Stimulated activated naive CD8-positive, alpha-beta T cell treated with anti-CD3 and anti-CD28 coated beads, Interleukin-15, Interleukin-2, amounts not matched to agents 100 U/mL and 50 U/mL, for 24 hours (primary cell): ENCODE results near the gene TIMM17A.
"Not testable (repeated sequence)": the region's sequence is repeated elsewhere in the genome, so short reads cannot be mapped to it uniquely, and the experiment has no call there.

Source experiments
- ATAC-seq: fragments of 150-1000 bp; cut with Tn5 transposase; one replicate; pipeline ENCODE4 v1.10.0; 2021
- DNase-seq: peaks from one replicate; pipeline ENCODE4 v3.0.0; 2021

TIMM17A gene

DNA sequence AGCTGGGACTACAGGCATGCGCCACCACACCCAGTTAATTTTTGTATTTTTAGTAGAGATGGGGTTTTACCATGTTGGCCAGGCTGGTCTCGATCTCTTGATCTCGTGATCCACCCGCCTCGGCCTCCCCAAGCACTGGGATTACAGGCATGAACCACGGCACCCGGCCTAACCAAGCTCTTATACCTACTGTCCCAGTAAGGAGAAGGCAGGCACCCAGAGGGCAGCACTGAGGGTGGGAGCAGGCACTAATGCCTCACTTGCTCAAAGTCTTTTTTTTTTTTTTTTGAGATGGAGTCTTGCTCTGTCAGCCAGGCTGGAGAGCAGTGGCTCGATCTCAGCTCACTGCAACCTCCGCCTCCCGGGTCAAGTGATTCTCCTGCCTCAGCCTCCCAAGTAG is 15.0 kb upstream of the TIMM17A start:
- ATAC-seq, DNase-seq: not testable (repeated sequence)

DNA sequence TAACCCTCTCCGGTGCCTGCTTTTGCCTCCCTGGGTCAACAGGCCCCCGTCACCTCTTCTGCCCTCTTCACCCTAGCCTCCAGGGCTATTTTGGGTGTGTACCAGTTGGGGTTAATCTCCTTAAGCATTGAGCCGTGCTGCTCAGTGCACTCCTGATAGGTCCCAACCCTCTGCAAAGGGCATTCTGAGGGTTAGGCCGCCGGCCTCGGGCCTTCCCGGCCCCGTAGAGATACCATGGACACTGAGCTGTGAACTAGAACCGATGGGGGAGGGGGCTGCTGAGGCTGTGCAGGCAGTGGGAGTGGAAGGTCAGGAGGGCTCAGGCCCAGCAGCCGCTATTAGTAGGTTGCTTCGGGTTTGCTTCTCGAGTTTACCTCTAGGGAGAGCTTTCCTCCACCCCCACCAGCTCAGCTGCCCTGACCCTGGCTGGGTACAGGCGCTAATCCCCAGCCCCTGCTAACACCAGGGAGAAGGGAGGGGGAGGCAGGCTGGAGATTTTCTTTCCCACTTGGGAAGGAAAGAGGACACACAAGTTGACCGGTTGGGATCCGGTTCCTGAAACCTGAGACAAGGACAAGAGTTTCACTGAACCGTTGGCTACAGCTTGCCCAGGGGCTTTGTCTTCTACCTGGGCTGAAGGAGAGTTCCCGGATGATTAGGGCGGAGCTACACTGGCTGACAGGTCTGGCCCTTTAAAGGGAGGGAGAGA is 13.7 kb upstream of the TIMM17A start:
- ATAC-seq, result no peak
- no peak for DNase-seq

DNA sequence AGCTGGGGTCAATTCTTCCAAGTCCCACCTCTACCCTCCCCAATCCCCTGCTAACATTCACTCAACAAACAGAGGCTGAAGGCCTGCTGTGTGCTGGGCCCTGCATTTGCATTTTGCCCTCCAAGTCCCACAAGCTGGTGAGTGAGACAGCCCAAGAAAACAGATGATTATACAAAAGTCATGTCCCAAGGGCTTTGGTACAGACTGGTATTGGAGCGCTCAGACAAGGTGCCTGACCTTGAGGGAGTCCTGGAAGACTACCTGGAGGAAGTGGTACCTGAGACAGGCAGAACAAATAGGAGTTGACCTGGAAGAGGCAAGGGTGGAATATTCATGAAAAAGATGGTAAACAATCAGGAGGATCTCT is 13.2 kb upstream of the TIMM17A start:
- DNase-seq, result no peak

DNA sequence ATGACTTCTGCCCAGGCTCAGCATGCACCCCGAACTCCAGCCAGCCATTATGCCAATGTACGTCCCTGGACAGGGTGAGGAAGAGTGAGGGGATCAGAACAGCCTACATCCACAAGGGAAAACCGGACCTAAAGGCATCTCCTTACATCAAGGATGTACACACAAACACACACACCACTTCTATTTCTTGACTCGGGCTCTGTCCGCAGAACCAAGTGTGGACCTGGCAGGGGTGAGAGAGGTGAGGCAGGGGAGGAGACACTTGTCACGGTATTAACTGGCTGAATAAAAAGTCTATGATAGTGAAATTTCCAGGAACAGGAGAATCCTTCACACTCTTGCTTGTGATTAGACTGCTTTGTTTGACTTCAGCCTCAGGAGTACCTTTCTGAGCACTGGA is 11.3 kb upstream of the TIMM17A start:
- ATAC-seq (no peak), DNase-seq (no peak)

More for the DNA sequence above, 13.2 kb upstream of the TIMM17A start:
- no peak for ATAC-seq

DNA sequence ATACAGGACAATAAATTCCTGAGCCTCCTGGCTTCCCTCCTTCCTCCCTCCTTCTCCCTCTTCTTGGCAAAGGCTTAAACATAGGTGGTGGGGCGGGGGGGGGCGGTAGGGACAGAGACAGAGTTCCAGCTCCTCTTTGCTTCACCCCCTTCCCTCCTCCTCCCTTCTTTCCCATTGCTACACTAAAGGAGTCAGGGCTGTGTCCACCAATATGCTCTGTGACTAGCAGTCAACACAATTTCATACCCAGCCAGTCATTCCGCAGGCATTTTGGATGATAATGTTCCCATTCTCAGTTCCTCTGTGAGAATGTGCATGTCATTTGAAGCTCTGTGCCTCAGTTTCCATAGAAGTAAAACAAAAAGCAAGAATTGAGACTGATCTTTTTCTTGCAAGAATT is 10.7 kb upstream of the TIMM17A start:
- ATAC-seq (no peak), DNase-seq (no peak)

DNA sequence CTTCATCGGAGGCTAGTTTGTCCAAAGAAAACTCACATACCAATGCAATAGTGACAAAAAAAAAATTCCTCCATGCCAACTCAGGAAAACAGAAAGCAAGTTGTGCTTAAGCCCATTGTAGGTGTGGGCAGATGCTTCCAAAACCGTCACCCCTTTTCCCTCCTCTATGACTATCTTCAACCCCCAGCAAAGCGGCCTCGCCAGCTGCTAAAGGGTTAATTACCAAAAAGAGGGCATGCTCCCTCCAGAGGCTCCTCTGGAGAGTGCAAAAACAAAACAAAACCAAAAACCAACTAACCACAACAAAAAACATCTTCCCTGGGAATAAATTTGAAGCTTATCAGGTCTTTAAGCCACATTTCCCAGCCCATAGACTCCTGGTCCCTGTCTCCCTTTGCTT is 10.1 kb upstream of the TIMM17A start:
- DNase-seq, result no peak

DNA sequence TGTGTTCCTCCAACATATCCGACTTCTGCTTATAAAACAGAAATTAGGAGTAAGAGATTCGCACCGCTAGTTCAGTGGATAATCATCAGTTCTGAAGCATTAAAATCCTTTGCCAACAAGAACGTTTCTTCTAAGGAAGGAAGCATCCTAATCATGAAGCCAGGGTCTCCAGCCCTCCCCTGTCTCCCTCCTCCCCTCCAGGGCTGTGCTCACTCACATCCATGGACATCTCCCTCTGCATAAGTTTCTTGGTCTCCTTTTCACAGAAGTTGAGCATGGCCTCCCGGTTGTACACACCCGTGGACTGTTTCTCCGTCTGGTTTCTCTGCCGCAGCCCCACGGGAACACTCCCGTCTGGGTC is 9.5 kb upstream of the TIMM17A start:
- ATAC-seq, result no peak
- no peak for DNase-seq

More for the DNA sequence above, 10.1 kb upstream of the TIMM17A start:
- no peak for ATAC-seq

DNA sequence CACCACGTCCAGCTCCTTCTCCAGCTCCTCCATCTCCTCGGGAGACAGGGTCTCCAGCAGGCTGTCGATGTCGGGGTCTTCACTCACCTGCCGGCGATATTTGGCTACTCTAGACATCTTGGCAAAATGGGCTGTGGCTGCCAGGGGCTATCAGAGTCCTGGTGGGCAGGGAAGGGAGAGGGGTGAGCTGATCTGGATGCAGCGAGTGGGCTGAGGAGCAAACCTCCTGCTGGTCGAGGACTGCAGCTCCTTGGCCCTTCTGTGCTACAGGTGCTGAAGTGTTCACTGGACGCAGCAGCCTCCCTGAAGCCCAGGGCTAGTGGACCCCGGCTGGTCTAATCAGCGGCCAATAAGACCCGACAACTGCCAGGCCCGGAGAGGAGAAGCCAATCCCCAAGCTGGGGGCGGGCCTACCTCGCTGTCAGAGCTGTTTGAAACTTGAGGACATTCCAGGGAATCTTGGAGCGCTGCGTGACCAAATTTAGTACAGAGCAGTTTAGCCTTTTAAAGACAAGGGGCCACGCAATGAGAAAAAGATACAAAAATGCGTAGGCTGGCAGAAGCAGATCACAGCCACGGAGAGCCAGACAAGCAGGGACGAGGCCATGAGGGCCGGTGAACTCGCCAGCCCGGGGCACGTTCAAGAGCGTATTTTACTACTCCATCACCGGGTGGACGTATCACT is 8.9 kb upstream of the TIMM17A start, which contains the start of gene LMOD1:
LMOD1 (minus strand) TSS at position 325 of the 685 bp plus-strand sequence; CDS start at position 117, 208 bp downstream.
- DNase-seq (no peak), ATAC-seq (no peak)

DNA sequence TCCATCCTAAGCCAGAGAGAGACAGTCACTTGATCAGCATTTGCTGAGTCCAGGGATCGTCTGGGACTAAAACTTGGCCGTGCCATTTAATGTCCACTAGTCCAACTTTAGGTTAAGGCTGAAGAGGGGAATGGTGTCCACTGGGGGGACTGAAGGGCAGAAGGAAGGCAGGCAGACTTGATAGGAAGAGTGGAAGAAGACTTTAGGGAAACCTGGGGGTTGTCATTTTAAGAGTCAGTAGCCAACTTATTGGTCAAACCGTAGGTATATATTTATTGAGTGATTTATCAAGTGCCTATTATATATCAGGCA is 7.7 kb upstream of the TIMM17A start:
- ATAC-seq (no peak), DNase-seq (no peak)

DNA sequence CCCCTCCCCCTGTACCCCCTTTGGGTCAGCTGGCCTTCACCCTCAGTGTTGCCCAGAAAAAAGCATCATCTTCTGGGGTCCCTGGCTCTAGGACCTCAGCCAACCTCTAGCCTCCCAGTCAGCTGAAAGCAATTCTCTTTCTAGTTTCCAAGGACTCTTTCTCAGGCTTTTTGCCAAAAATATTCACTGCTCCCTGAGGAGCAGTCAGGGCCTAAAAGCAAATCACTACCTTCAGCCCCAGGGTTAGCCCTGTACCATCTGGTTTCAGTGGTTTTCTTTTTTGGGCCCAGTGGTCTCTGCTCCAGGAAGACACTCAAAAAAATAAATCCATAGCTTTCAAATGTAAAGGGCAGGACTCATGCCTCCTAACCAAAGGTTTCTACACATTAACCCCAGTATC is 5.8 kb upstream of the TIMM17A start:
- DNase-seq (no peak), ATAC-seq (no peak)

DNA sequence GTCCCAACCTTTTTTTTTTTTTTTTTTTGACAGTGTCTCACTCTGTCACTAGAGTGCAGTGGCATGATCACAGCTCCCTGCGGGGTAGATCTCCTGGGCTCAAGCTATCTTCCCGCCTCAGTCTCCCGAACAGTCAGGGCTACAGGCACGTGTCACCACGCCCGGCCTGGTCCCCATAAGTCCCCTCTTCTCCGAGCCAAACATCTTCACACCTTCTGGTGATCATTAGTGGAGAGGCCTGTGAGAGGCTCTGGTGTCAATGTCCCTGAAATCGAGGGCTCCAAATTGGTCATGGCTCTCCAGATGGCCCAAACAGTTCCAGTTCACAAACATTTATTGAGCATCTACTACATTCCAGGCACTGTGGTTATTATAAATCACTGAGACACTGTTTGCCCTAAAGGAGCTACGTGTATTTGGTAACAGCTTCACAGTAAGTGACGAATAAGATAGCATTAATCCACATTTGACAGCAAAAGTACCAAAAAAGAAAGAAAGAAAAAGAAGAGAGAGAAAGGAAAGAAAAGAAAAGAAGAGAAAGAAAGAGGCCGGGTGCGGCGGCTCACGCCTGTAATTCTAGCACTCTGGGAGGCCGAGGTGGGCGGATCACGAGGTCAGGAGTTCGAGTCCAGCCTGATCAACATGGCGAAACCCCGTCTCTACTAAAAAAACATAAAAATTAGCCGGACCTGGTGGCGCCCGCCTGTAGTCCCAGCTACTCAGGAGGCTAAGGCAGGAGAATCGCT is 867 bp upstream of the TIMM17A start:
- DNase-seq (peak; percentile 29), ATAC-seq (no peak)

DNA sequence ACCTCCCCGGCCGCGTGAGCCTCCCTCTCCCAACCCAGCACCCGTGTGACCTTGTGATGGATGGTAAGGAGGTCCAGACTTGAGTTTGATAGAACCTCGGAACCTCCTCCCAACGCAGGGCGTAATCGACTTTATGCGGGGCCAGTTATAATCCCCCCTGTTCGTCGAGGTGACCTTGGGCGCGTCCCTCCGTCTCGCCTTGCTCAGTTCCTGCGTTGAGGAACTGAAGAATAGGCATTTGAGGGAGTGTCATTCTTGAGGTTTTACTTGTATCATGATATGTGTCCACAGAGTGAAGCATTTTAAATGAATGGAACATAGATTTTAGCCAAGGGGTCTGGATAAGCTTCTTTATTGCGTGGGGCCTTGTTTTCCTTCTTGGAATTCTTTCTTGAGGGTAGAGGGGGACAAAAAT is 433 bp downstream of the TIMM17A start:
- peak; percentile 53 for ATAC-seq
- no peak for DNase-seq

DNA sequence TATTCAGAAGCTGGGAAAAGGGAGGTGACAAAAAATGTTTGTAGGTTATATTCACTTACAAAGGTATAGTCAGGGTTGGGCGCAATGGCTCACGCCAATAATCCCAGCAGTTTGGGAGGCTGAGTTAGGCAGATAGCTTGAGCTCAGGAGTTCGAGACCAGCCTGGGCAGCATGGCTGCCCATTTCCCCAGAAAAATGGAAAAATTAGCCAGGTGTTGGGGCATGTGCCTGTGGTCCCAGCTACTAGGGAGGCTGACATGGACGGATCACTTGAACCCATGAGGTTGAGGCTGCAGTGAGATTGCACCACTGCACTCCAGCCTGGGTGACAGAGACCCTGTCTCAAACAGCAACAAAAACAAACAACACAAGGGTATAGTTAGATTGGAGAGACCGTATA is 3.0 kb downstream of the TIMM17A start:
- DNase-seq, result no peak
- ATAC-seq, result no peak

DNA sequence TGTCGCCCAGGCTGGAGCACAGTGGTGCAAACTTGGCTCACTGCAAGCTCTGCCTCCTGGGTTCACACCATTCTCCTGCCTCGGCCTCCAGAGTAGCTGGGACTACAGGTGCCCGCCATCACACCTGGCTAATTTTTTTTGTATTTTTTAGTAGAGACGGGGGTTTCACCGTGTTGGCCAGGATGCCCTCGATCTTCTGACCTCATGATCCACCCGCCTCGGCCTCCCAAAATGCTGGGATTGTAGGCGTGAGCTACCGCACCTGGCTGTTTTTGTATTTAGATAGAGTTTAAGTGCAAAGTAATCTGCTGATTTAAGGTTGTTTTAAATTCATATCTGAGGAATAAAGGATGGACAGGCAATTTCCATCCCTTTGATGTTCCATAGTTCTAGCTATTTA is 7.1 kb downstream of the TIMM17A start:
- DNase-seq, ATAC-seq: not testable (repeated sequence)

DNA sequence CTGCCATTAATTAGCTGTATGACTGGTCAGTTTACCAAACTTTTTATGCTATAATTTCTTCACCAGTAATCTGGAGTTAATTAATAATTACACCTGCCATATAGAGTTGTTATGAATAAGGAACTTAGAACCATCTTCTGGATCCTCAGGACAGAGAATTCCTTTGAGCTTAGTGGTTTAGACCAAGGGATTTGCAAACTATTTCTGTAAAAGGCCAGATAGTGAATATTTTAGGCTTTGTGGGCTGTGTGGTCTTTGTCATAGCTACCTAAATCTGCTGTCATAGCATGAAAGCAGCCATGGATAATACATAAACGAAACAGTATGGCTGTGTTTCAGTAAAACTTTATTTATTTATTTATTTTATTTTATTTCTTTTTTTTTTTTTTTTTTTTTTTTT is 9.0 kb downstream of the TIMM17A start:
- ATAC-seq, result no peak
- DNase-seq, result no peak

DNA sequence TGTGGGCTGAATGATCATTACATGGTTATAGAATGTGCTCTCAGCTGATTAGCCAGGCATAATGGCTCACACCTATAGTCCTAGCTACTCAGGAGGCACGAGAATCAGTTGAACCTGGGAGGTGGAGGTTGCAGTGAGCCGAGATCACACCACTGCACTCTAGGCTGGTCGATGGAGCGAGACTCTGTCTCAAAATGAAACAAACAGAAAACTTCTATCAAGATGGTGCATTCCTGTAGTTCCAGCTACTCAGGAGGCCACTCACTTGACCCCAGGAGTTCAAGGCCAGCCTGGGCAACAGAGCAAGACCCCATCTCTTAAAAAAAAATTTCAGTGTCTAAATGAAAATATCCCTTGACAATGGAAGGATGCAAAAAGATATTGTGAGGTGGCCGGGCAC is 10.9 kb downstream of the TIMM17A start:
- ATAC-seq (no peak), DNase-seq (no peak)

DNA sequence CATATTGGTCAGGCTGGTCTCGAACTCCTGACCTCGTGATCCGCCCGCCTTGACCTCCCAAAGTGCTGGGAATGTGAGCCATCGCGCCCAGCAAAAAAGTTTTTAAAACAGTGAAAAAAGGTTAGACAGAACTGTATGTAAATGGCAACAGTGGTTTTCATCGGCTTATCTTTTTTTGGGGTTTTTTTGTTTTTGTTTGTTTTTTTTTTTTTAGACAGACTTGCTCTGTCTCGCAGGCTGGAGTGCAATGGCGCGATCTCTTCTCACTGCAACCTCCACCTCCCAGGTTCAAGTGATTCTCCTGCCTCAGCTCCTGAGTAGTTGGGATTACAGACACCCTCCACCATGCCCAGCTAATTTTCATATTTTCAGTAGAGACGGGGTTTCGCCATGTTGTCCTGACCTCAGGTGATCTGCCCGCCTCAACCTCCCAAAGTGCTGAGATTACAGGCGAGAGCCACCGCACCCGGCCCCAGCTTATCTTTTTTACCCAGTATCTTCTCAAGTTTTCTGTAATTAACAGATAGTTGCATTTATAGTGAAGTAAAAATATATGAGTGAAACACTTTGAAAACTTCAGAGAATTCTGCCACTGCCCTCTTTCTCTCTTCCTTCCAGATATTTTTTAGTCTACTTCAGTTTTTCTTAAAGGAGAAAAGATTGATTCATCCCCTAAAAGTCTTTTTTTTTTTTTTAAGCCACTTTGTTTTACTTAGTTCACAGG is 13.1 kb downstream of the TIMM17A start:
- DNase-seq (no peak), ATAC-seq (no peak)

DNA sequence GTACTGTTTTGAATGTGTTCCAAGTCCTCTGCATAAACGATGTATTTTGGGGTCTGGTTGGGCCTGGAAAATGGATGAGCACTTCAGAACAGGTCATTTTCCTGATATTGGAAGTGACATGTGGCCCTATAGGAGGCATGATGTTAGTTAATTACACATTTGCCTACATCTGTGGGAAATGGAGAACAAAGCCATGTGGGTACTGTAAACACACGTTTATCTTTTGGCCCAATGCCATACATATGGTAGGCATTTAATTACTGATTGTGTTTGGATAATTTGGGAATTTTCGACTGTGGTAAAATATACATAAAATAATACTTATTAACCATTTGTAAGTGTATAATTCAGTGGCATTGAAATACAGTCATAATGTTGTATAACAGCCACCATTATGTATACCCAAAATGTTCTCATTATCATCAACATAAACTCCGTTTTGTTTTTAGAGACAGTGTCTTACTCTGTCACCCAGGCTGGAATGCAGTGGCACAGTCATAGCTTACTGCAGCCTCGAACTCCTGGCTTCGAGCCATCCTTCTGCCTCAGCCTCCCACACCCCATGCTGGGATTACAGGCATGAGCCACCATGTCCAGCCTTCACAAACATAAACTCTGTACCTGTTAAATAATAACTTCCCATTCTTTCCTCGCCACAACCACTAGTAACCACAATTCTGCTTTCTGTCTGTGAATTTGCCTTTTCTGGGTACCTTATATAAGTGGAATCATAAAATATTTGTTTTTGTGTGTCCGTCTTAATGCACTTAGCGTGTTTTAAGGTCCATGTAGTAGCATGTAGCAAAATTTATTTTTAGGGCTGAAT is 15.2 kb downstream of the TIMM17A start:
- ATAC-seq, result no peak
- DNase-seq, result no peak

DNA sequence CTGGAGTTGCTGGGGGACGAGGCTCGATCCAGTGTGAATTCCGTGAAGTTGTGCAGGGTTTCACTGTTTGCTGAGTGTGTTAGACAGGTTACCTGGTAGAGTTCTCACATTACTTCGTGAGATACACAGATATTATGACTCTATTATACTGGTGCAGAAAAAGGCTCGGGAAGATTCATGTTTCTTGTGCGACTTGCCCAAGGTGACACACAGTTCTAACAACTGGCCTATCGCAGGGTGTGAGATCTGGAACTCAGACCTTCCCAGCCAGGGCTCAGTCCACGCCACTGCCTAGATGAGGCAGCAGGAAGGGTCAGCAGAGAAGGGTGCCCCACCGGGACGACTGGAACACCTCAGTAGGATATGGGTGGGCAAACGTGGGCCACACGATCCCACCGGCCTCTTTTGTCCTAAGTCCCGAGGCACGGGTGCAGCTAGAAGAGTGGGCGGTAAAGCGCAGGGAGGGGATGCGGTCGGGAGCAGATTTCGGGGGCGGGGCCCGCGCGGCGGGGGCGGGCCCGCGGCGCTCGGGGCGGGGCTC is 26.8 kb downstream of the TIMM17A start:
- DNase-seq (peak; percentile 81), ATAC-seq (no peak)

DNA sequence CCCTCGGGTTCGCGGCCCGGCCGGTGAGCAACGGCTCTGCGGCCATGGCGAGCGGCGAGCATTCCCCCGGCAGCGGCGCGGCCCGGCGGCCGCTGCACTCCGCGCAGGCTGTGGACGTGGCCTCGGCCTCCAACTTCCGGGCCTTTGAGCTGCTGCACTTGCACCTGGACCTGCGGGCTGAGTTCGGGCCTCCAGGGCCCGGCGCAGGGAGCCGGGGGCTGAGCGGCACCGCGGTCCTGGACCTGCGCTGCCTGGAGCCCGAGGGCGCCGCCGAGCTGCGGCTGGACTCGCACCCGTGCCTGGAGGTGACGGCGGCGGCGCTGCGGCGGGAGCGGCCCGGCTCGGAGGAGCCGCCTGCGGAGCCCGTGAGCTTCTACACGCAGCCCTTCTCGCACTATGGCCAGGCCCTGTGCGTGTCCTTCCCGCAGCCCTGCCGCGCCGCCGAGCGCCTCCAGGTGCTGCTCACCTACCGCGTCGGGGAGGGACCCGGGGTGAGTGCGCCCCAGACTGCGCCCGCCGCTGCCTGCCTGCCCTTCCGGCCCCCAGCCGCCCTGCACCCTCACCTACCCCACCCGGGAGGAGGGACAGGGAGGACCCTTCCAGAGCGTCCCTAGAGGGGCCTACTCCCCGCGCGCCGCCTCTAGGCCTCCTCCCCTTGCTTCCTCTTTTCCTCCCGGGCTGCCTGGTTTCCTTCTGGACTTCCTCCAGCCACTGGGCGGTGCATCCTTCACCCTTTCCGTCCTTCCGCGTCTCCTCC is 27.5 kb downstream of the TIMM17A start, which contains the start of gene RNPEP:
RNPEP (plus strand) TSS at position 26 of the 757 bp plus-strand sequence; CDS start at position 45, 19 bp downstream.
- ATAC-seq (peak; percentile 87), DNase-seq (peak; percentile 59)

DNA sequence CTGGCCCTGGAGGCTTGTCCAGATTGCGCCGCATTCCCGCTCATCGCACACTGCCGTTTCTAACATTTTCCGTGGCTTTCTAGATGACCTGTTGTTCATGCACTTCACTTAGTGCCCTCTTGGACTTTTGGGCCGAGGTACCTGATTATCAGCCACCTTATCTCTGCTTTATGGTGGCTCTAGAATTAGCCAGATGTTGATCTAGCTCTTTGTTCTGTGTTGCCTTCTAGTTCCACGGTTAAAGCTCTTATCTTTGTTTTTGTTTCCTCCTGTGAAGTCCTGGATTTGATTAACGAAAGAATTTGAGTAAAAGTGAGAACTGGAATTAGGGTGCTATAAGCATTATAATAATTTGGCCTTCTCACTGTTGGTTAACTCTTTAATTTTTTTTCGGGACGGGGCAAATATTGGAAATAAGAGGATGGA is 28.1 kb downstream of the TIMM17A start:
- DNase-seq (no peak), ATAC-seq (no peak)
